Measurements from ENCODE around the gene PROK1. TPM values are rescaled to one million over a fixed set of nuclear protein-coding genes. Genes with fewer than 3 reads are reported as not detected.

PROK1 gene
- total RNA-seq, 1 donor from 2014 or later, result not detected

Other genes with a start within 250 kb of the PROK1 start
- 2.6 and 15.2 TPM in 2 replicates for gene KCNC4, start 240.8 kb upstream of the PROK1 start, total RNA-seq
- 26.9 and 36.0 TPM in 2 replicates for gene RBM15, start 111.8 kb upstream of the PROK1 start, total RNA-seq
- 127 and 173 TPM in 2 replicates for gene SLC16A4, start 60.1 kb upstream of the PROK1 start, total RNA-seq
- gene LAMTOR5, start 43.5 kb upstream of the PROK1 start, total RNA-seq, result 49.8 and 54.2 TPM in 2 replicates
- gene KCNA10, start 68.0 kb downstream of the PROK1 start, total RNA-seq, result not detected in 2 replicates
- not detected in 2 replicates for gene KCNA2, start 155.2 kb downstream of the PROK1 start, total RNA-seq
- not detected in 2 replicates for gene KCNA3, start 223.8 kb downstream of the PROK1 start, total RNA-seq

Measured in renal cortical epithelial cell (primary cell).